ENCODE data around the gene UIMC1. TPM values are rescaled to one million over a fixed set of nuclear protein-coding genes. Genes with fewer than 3 reads are reported as not detected.

The UIMC1 gene
- total and polyA plus RNA-seq, 12 donors, result 11.2 to 58.1 (median 35.9) TPM

DNA sequence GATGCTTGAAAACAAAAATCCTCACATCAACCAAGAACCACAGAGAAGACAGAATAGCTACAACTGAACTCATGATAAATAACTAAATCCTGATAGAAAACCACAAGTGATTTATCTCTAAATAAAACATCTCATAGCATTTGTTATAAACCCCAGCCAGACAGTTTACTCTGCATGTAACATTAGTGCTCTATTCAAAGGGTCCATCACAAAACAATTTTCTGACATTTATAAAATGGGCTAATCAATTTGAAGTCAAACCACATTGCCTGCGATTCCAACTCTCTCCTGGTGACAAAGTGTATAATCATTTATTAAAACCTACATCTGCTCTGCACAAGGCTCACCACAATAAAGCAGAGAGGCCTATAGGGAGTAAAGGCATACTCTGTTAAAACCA lies 49.8 kb downstream of the UIMC1 start:
- TF ChIP-seq CTCF (IDR thresholded peaks at IDR 0.05), result no peak
- TF ChIP-seq POLR2A (IDR thresholded peaks at IDR 0.05), result no peak
- H3K4me1 ChIP-seq (replicated peaks in 1 of 2), result peaks cover 10 to 32% of the 10 kb centered on the region in 2 donors
- H3K36me3 ChIP-seq (replicated peaks in 1 of 2), result peaks cover 0 to 23% of the 10 kb centered on the region in 2 donors
- no peak overlapping the region for H3K4me3 ChIP-seq
- intact Hi-C loops (cut with DNase I), result loop anchor here in 1 of 2 donors (10.0 kb wide), 1 partner anchor 292 kb away; no protein-coding TSS in a partner anchor
- no peaks in the 10 kb centered on the region for H3K27me3 ChIP-seq
- 81 to 92% (median 90%) methylated on average over 1 of the region's 1 CpG for WGBS, 4 donors
- DNase-seq, result no peak
- H3K9me3 ChIP-seq (replicated peaks in 1 of 3), result no peaks in the 10 kb centered on the region
- no peak overlapping the region for H3K27ac ChIP-seq

DNA sequence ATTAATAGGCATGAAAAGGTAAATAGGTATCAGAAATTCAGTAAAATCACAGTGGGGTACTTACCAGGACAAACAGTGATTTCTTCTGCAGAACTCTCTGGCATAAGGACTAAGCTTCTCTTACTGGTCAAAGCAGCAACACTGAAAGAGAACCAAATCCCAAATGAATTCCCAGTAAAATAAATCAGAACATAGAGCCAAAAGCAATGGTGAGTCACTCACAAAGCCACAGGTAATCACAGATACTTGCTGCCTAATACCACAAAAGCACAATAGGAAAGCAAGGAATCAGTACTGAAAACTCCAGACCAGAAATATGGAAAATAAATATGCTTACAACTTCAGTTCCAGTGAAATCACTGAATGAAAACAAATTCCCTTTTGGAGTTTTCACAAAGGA lies 50.7 kb downstream of the UIMC1 start:
- intact Hi-C loops (cut with DNase I), result loop anchor here in 1 of 2 donors (10.0 kb wide), 1 partner anchor 291 kb away; no protein-coding TSS in a partner anchor
- H3K27ac ChIP-seq, result peak overlapping the region in 1 of 5 donors; percentile 31
- H3K27me3 ChIP-seq, result no peaks in the 10 kb centered on the region
- no peak overlapping the region for H3K4me3 ChIP-seq
- peaks cover 0 to 27% of the 10 kb centered on the region in 2 donors for H3K36me3 ChIP-seq (replicated peaks in 1 of 2)
- DNase-seq, result no peak
- H3K4me1 ChIP-seq (replicated peaks in 1 of 2), result peaks cover 10 to 32% of the 10 kb centered on the region in 2 donors
- no peaks in the 10 kb centered on the region for H3K9me3 ChIP-seq (replicated peaks in 1 of 3)
- TF ChIP-seq POLR2A (IDR thresholded peaks at IDR 0.05) (no peak), CTCF (IDR thresholded peaks at IDR 0.05) (no peak)

DNA sequence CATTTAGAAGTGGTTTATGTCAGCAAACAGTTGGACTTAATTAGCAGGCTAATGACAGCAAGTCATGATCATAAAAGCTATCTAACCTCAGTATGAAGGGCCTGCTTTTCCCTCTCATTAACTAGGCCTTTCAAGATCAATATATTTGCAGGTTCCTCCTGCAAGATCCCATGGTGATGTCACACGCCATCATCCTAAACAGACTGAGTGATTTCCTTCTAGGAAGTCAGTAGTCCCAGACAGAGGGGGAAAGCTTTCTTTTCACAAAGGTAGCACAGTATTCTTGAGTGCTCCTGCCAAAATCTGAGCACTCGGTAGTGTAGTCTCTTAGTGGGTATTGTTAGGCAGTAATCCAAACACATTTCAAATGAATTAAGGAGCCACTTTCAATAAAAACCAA lies 52.5 kb downstream of the UIMC1 start:
- intact Hi-C loops (cut with DNase I), result loop anchor here in 1 of 2 donors (10.0 kb wide), 1 partner anchor 289 kb away; no protein-coding TSS in a partner anchor
- TF ChIP-seq POLR2A (IDR thresholded peaks at IDR 0.05) (no peak), CTCF (IDR thresholded peaks at IDR 0.05) (no peak)
- no peak overlapping the region for H3K27ac ChIP-seq
- peaks cover 10 to 32% of the 10 kb centered on the region in 2 donors for H3K4me1 ChIP-seq (replicated peaks in 1 of 2)
- 80 to 96% (median 90%) methylated on average over 2 of the region's 2 CpGs for WGBS, 4 donors
- DNase-seq, result no peak
- H3K9me3 ChIP-seq (replicated peaks in 1 of 3), result no peaks in the 10 kb centered on the region
- no peaks in the 10 kb centered on the region for H3K27me3 ChIP-seq
- peaks cover 0 to 43% of the 10 kb centered on the region in 2 donors for H3K36me3 ChIP-seq (replicated peaks in 1 of 2)
- no peak overlapping the region for H3K4me3 ChIP-seq

GRCh38 chr5:176952531-176953193 lies 53.9 kb downstream of the UIMC1 start:
- Histone ChIP-seq H3K4me1 (replicated peaks in 1 of 2) (peaks cover 10 to 41% of the 10 kb centered on the region in 2 donors), H3K4me3 (no peak overlapping the region), H3K27ac (peak overlapping the region in 2 of 5 donors; percentile 20 to 47), H3K36me3 (replicated peaks in 1 of 2) (peaks cover 0 to 45% of the 10 kb centered on the region in 2 donors), H3K27me3 (no peaks in the 10 kb centered on the region), H3K9me3 (replicated peaks in 1 of 3) (no peaks in the 10 kb centered on the region)
- DNase-seq, result peak in 6 of 7 donors; percentile 37 to 70 (median 64)
- intact Hi-C loops (cut with DNase I), result loop anchor here in 1 of 2 donors (10.0 kb wide), 1 partner anchor 288 kb away; no protein-coding TSS in a partner anchor
- WGBS, 4 donors, result 66 to 73% (median 68%) methylated on average over 7 of the region's 7 CpGs
- TF ChIP-seq CTCF (IDR thresholded peaks at IDR 0.05) (no peak), POLR2A (IDR thresholded peaks at IDR 0.05) (no peak)

Data from adrenal gland (tissue), 12 donors.